ENCODE data around the gene S100A8. TPM values are rescaled to one million over a fixed set of nuclear protein-coding genes. Genes with fewer than 3 reads are reported as not detected.

S100A8 gene
- total RNA-seq, 1 experiment from 2014 or later = 1.4 TPM

DNA sequence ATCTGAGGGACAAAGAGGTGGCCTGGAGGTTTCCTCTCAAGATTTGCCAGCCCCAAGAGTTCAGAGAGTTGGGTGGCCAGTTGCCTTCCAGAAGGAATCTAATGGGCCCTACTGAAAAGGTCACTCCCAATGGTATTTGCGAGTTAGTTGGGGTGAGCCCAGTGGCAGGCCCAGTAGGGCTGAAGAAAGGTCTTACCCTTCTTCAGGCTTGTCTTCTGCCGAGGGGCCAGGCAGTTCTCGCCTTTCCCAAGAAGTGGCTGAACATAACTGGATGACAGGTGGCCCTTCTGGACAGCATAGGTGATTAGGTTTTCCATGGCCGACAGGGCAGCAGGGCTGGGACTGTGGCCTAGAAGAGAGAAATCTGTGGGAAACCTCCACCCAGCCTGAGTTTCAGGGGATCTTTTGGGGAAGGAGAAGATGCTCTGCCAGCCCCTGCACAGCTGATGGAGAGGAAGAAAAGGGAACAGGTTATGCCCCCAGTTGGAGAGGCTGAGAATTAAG, 49.4 kb downstream of the S100A8 start:
- CTCF ChIA-PET = no interaction called here
- Histone ChIP-seq H2AFZ (ENCODE audit: low read depth, low read length, poor library complexity, severe bottlenecking) (no peak overlapping the region), H3K4me2 (ENCODE audit: low read length) (no peak overlapping the region), H3K79me2 (ENCODE audit: insufficient read depth, low read length) (no peaks in the 10 kb centered on the region), H3K36me3 (ENCODE audit: control insufficient read depth in 1 of 2, insufficient read depth in 2 of 2, low read length in 2 of 2) (no peaks in the 10 kb centered on the region), H3K27me3 (ENCODE audit: insufficient read depth, low read length) (peaks cover 36% of the 10 kb centered on the region), H3K9me2 (ENCODE audit: insufficient read depth) (no peaks in the 10 kb centered on the region), H3K9me3 (ENCODE audit: control insufficient read depth in 1 of 2, insufficient read depth in 1 of 2, low read depth in 1 of 2, low read length in 2 of 2) (no peaks in the 10 kb centered on the region), H4K20me1 (ENCODE audit: insufficient read depth) (no peaks in the 10 kb centered on the region), H3K9ac (ENCODE audit: low read length) (no peak overlapping the region), H3K4me3 (replicated peaks in 1 of 2; ENCODE audit: low read depth in 1 of 2, low read length in 2 of 2) (no peak overlapping the region), H3K4me1 (ENCODE audit: control insufficient read depth in 1 of 2, insufficient read depth in 2 of 2, low read length in 2 of 2) (no peaks in the 10 kb centered on the region), H3K27ac (ENCODE audit: low read depth, low read length) (no peak overlapping the region)
- ATAC-seq = no peak
- RAD21 ChIA-PET (ENCODE audit: low non-redundant PET in 1 of 2, low total read pairs in 2 of 2, uncharacterized antibody in 2 of 2, unreplicated experiment in 2 of 2) = no interaction called here
- DNase-seq (ENCODE audit: low read depth, low spot score) = no peak
- POLR2A ChIA-PET = no interaction called here
- TF ChIP-seq, protein P1, sequence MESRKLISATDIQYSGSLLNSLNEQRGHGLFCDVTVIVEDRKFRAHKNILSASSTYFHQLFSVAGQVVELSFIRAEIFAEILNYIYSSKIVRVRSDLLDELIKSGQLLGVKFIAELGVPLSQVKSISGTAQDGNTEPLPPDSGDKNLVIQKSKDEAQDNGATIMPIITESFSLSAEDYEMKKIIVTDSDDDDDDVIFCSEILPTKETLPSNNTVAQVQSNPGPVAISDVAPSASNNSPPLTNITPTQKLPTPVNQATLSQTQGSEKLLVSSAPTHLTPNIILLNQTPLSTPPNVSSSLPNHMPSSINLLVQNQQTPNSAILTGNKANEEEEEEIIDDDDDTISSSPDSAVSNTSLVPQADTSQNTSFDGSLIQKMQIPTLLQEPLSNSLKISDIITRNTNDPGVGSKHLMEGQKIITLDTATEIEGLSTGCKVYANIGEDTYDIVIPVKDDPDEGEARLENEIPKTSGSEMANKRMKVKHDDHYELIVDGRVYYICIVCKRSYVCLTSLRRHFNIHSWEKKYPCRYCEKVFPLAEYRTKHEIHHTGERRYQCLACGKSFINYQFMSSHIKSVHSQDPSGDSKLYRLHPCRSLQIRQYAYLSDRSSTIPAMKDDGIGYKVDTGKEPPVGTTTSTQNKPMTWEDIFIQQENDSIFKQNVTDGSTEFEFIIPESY (IDR thresholded peaks at IDR 0.05; ENCODE audit: extremely low read depth, insufficient replicate concordance, low read length) = no peak
- TF ChIP-seq JUND (IDR thresholded peaks at IDR 0.05) (no peak), TCF7L2 (IDR thresholded peaks at IDR 0.05; ENCODE audit: borderline replicate concordance, extremely low read depth, insufficient read depth, insufficient read length) (no peak), EGR1 (IDR thresholded peaks at IDR 0.05; ENCODE audit: low read depth) (no peak), POLR2A (IDR thresholded peaks at IDR 0.05; ENCODE audit: borderline replicate concordance, extremely low read depth, insufficient read depth, insufficient read length) (no peak), POLR2AphosphoS5 (IDR thresholded peaks at IDR 0.05; ENCODE audit: low read depth, low read length) (no peak), EZH2phosphoT487 (IDR thresholded peaks at IDR 0.05; ENCODE audit: borderline replicate concordance) (no peak), CEBPB (IDR thresholded peaks at IDR 0.05; ENCODE audit: low read depth) (no peak), EZH2 (IDR thresholded peaks at IDR 0.05) (no peak), SP1 (IDR thresholded peaks at IDR 0.05; ENCODE audit: low read depth) (no peak), ZFX (IDR thresholded peaks at IDR 0.05) (no peak), CBX3 (IDR thresholded peaks at IDR 0.05; ENCODE audit: low read depth) (no peak), ZNF274 (IDR thresholded peaks at IDR 0.05; ENCODE audit: low read depth, low read length) (no peak), SIN3A (IDR thresholded peaks at IDR 0.05; ENCODE audit: low read depth) (no peak), YY1 (IDR thresholded peaks at IDR 0.05; ENCODE audit: extremely low read depth, insufficient replicate concordance, low read depth, low read length) (no peak), SRF (IDR thresholded peaks at IDR 0.05; ENCODE audit: low read depth) (no peak), RAD21 (IDR thresholded peaks at IDR 0.05; ENCODE audit: low read depth) (no peak)
- TF ChIP-seq, protein P2, sequence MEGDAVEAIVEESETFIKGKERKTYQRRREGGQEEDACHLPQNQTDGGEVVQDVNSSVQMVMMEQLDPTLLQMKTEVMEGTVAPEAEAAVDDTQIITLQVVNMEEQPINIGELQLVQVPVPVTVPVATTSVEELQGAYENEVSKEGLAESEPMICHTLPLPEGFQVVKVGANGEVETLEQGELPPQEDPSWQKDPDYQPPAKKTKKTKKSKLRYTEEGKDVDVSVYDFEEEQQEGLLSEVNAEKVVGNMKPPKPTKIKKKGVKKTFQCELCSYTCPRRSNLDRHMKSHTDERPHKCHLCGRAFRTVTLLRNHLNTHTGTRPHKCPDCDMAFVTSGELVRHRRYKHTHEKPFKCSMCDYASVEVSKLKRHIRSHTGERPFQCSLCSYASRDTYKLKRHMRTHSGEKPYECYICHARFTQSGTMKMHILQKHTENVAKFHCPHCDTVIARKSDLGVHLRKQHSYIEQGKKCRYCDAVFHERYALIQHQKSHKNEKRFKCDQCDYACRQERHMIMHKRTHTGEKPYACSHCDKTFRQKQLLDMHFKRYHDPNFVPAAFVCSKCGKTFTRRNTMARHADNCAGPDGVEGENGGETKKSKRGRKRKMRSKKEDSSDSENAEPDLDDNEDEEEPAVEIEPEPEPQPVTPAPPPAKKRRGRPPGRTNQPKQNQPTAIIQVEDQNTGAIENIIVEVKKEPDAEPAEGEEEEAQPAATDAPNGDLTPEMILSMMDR (IDR thresholded peaks at IDR 0.05 in 2 of 3, conservative IDR thresholded peaks at IDR 0.05 in 1 of 3; ENCODE audit: borderline replicate concordance in 1 of 3, insufficient read depth in 1 of 3, low read depth in 2 of 3, low read length in 2 of 3) = no peak
- TF ChIP-seq, protein P3, sequence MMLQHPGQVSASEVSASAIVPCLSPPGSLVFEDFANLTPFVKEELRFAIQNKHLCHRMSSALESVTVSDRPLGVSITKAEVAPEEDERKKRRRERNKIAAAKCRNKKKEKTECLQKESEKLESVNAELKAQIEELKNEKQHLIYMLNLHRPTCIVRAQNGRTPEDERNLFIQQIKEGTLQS (IDR thresholded peaks at IDR 0.05) = no peak
- TF ChIP-seq, protein P4, sequence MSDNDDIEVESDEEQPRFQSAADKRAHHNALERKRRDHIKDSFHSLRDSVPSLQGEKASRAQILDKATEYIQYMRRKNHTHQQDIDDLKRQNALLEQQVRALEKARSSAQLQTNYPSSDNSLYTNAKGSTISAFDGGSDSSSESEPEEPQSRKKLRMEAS (IDR thresholded peaks at IDR 0.05) = no peak
- intact Hi-C loops (cut with micrococcal nuclease) = no loop called here
- no TSS peak for BruUV-seq (replicated peaks)

All from HCT116 (cell line).